Measurements from ENCODE around the gene CYB561D2. TPM values are rescaled to one million over a fixed set of nuclear protein-coding genes. Genes with fewer than 3 reads are reported as not detected.
A peak's percentile ranks its signal among the peaks of the same experiment; 100 is the strongest.

Gene CYB561D2
- total and polyA plus RNA-seq, 2 of the 13 experiments (the other 11 are each of a cell fraction or from before 2014, with no cell fraction given): 11.1 to 17.2 TPM

DNA sequence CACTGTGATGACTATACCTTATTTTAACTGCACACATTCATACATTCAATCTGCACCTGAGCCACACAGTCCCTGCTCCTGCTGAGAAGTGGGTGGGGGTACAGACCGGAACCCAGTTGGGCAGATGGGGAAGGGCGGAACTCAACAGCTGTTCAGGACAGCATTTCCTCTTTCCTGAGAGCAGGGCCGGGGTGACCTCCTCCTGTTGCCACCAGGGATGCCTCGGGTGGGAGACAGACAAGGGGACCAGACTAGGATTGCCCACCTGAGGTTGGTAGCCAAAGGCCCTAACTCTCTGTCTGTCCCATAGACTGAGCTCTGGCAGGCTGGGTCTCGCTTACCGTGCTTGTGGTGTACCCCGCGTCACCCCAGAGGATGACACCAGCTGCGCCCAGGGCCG is 32.0 kb upstream of the CYB561D2 start:
- ChIA-PET POLR2A (interaction anchor here (1.1 to 13.0 kb wide), 4 partner anchors 18 to 32 kb away, joined by 3 to 222 read pairs (median 6); partner anchors contain the start of genes CYB561D2, HYAL1, HYAL3 and IFRD2), CTCF (ENCODE audit: low intra/inter-chr PET ratio, low total read pairs) (no interaction called here)
- Histone ChIP-seq H3K9me3 (ENCODE audit: low read length) (no peaks in the 10 kb centered on the region), H3K4me3 (replicated peaks in 1 of 3; ENCODE audit: insufficient read depth in 1 of 3, low read depth in 2 of 3, low read length in 3 of 3) (peak overlapping the region in 1 of 3 experiments; percentile 19; a peak in 1 of 6 replicates), H3K79me2 (ENCODE audit: insufficient read depth, low read length) (peaks cover 25% of the 10 kb centered on the region), H2AFZ (ENCODE audit: low read length) (no peak overlapping the region), H4K20me1 (ENCODE audit: insufficient read depth, low read length) (no peaks in the 10 kb centered on the region), H3K36me3 (replicated peaks in 1 of 2; ENCODE audit: control insufficient read depth in 1 of 2, insufficient read depth in 2 of 2, low read length in 2 of 2) (peaks cover 16 to 32% of the 10 kb centered on the region in 2 experiments), H3K4me1 (ENCODE audit: insufficient read depth, low read length) (peaks cover 63% of the 10 kb centered on the region), H3K27me3 (ENCODE audit: control insufficient read depth in 1 of 2, insufficient read depth in 2 of 2, low read length in 2 of 2) (no peaks in the 10 kb centered on the region; a peak in 1 of 5 replicates), H3K4me2 (ENCODE audit: low read depth, low read length) (peak overlapping the region; percentile 94), H3K27ac (ENCODE audit: extremely low read length, insufficient read depth, low read length) (peak overlapping the region; percentile 2), H3K9ac (ENCODE audit: insufficient read depth, low read depth, low read length) (peak overlapping the region; percentile 10; the same call in 1 of the 2 replicates)
- BruUV-seq (replicated peaks): no TSS peak
- intact Hi-C loops (cut with micrococcal nuclease; ENCODE audit: unreplicated experiment): no loop called here
- DNase-seq (ENCODE audit: low spot score) (no peak), FAIRE-seq (no peak), ATAC-seq (no peak)
- in situ Hi-C loops (cut with HindIII; ENCODE audit: extremely low pct_ligation_motif_present, low pct_unique_long_range_greater_than_20kb): no loop called here
- 99% methylated on average over 10 of the region's 10 CpGs for WGBS (ENCODE audit: low lambda C conversion rate)
- no peak for TF ChIP-seq ZSCAN9 (CRISPR knock-in tag; IDR thresholded peaks at IDR 0.05; ENCODE audit: borderline replicate concordance)
- TF ChIP-seq KDM2A (CRISPR knock-in tag; IDR thresholded peaks at IDR 0.05; ENCODE audit: borderline replicate concordance, low read depth): no peak
- no peak for TF ChIP-seq ZNF619 (CRISPR knock-in tag; IDR thresholded peaks at IDR 0.05)
- TF ChIP-seq, protein P1, sequence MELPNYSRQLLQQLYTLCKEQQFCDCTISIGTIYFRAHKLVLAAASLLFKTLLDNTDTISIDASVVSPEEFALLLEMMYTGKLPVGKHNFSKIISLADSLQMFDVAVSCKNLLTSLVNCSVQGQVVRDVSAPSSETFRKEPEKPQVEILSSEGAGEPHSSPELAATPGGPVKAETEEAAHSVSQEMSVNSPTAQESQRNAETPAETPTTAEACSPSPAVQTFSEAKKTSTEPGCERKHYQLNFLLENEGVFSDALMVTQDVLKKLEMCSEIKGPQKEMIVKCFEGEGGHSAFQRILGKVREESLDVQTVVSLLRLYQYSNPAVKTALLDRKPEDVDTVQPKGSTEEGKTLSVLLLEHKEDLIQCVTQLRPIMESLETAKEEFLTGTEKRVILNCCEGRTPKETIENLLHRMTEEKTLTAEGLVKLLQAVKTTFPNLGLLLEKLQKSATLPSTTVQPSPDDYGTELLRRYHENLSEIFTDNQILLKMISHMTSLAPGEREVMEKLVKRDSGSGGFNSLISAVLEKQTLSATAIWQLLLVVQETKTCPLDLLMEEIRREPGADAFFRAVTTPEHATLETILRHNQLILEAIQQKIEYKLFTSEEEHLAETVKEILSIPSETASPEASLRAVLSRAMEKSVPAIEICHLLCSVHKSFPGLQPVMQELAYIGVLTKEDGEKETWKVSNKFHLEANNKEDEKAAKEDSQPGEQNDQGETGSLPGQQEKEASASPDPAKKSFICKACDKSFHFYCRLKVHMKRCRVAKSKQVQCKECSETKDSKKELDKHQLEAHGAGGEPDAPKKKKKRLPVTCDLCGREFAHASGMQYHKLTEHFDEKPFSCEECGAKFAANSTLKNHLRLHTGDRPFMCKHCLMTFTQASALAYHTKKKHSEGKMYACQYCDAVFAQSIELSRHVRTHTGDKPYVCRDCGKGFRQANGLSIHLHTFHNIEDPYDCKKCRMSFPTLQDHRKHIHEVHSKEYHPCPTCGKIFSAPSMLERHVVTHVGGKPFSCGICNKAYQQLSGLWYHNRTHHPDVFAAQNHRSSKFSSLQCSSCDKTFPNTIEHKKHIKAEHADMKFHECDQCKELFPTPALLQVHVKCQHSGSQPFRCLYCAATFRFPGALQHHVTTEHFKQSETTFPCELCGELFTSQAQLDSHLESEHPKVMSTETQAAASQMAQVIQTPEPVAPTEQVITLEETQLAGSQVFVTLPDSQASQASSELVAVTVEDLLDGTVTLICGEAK (IDR thresholded peaks at IDR 0.05): no peak
- TF ChIP-seq, protein P1 (CRISPR knock-in tag; IDR thresholded peaks at IDR 0.05): no peak
- TF ChIP-seq, protein P2, sequence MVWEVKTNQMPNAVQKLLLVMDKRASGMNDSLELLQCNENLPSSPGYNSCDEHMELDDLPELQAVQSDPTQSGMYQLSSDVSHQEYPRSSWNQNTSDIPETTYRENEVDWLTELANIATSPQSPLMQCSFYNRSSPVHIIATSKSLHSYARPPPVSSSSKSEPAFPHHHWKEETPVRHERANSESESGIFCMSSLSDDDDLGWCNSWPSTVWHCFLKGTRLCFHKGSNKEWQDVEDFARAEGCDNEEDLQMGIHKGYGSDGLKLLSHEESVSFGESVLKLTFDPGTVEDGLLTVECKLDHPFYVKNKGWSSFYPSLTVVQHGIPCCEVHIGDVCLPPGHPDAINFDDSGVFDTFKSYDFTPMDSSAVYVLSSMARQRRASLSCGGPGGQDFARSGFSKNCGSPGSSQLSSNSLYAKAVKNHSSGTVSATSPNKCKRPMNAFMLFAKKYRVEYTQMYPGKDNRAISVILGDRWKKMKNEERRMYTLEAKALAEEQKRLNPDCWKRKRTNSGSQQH (CRISPR knock-in tag; IDR thresholded peaks at IDR 0.05; ENCODE audit: low read depth): no peak
- TF ChIP-seq HNRNPK (IDR thresholded peaks at IDR 0.05; ENCODE audit: low read depth, low read length, poor library complexity, severe bottlenecking): no peak
- no peak for TF ChIP-seq NPAS2 (CRISPR knock-in tag; IDR thresholded peaks at IDR 0.05; ENCODE audit: borderline replicate concordance)
- no peak for TF ChIP-seq ZNF17 (CRISPR knock-in tag; IDR thresholded peaks at IDR 0.05)
- TF ChIP-seq, protein P3, sequence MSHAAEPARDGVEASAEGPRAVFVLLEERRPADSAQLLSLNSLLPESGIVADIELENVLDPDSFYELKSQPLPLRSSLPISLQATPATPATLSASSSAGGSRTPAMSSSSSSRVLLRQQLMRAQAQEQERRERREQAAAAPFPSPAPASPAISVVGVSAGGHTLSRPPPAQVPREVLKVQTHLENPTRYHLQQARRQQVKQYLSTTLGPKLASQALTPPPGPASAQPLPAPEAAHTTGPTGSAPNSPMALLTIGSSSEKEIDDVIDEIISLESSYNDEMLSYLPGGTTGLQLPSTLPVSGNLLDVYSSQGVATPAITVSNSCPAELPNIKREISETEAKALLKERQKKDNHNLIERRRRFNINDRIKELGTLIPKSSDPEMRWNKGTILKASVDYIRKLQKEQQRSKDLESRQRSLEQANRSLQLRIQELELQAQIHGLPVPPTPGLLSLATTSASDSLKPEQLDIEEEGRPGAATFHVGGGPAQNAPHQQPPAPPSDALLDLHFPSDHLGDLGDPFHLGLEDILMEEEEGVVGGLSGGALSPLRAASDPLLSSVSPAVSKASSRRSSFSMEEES (CRISPR knock-in tag; IDR thresholded peaks at IDR 0.05): no peak
- no peak for TF ChIP-seq SNAI1 (CRISPR knock-in tag; IDR thresholded peaks at IDR 0.05; ENCODE audit: borderline replicate concordance)
- no peak for TF ChIP-seq MTF1 (CRISPR knock-in tag; IDR thresholded peaks at IDR 0.05)
